C4-2B (cell line): ENCODE measurements around the gene CD163L1.
"Not testable (repeated sequence)": the region's sequence is repeated elsewhere in the genome, so short reads cannot be mapped to it uniquely, and the experiment has no call there.

ENCODE experiments used
- H3K27ac ChIP-seq: fragments of 450-650 bp; 2 replicates; pipeline ENCODE4 v1.5.1; 2017
- CTCF ChIP-seq: fragments of 450-650 bp; conservative IDR thresholded peaks from 2 replicates; pipeline ENCODE4 v1.5.1; 2017; ENCODE audit warnings: mild to moderate bottlenecking
- ZFX ChIP-seq: fragments of 450-650 bp; IDR thresholded peaks from 2 replicates; pipeline ENCODE4 v1.6.1; 2017

Gene CD163L1

GRCh38 chr12:7439579-7440505 is 4.1 kb downstream of the CD163L1 start:
- TF ChIP-seq ZFX = no peak
- no peak for TF ChIP-seq CTCF
- H3K27ac ChIP-seq = no peak overlapping the region

GRCh38 chr12:7438291-7438995 is 5.5 kb downstream of the CD163L1 start:
- H3K27ac ChIP-seq = not testable (repeated sequence)

- not testable (repeated sequence) for H3K27ac ChIP-seq
These were observed 6.5 kb downstream of the CD163L1 start for GRCh38 chr12:7437494-7437893.

- no peak overlapping the region for H3K27ac ChIP-seq
- TF ChIP-seq CTCF (no peak), ZFX (no peak)
These were observed 9.3 kb downstream of the CD163L1 start for GRCh38 chr12:7434670-7435069.

GRCh38 chr12:7433276-7433822 is 10.6 kb downstream of the CD163L1 start:
- TF ChIP-seq ZFX = no peak
- no peak for TF ChIP-seq CTCF

GRCh38 chr12:7431993-7432685 is 11.8 kb downstream of the CD163L1 start:
- H3K27ac ChIP-seq = no peak overlapping the region
- TF ChIP-seq ZFX (no peak), CTCF (no peak)

More at GRCh38 chr12:7433276-7433822, 10.6 kb downstream of the CD163L1 start:
- H3K27ac ChIP-seq = no peak overlapping the region

GRCh38 chr12:7411343-7411742 is 32.6 kb downstream of the CD163L1 start:
- TF ChIP-seq CTCF (no peak), ZFX (no peak)
- no peak overlapping the region for H3K27ac ChIP-seq

GRCh38 chr12:7404275-7404674 is 39.7 kb downstream of the CD163L1 start:
- H3K27ac ChIP-seq = no peak overlapping the region
- TF ChIP-seq ZFX (no peak), CTCF (no peak)
